ENCODE results near the gene CRACR2B. TPM values are rescaled to one million over a fixed set of nuclear protein-coding genes. Genes with fewer than 3 reads are reported as not detected.

The CRACR2B gene
- total RNA-seq, 1 experiment from 2014 or later, result 132 TPM

DNA sequence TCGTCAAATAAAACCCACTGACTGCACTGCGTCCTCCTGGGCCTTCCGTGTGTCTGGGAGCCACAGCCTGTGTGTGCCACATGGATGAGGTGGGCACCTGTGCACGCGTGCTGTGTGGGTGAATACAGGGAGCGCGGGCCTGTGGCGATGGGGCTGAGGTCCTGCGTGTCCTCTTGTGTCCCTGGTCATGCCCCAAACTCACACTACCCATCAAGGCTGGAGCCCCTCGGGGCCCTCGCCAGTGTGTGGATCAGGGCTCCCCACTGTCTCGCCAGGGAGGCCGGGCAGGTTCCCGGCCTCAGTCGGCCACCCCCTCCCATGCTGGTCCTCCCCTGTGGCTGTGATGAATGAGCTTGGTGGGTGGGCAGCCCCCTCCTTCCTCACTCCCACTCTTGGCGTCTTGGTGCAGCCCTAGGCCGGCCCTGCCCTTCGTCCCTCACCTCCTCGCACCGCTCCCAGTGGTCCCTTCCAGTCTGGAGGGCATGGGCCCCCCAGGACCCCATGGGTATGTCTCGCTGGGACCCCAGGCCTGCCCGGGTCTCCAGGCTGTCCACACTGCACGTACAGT is 4.3 kb downstream of the CRACR2B start:
- in situ Hi-C loops (cut with HindIII; ENCODE audit: low pct_unique_long_range_greater_than_20kb, low sequenced_read_pairs), result no loop called here
- DNase-seq (ENCODE audit: low read depth, low spot score), result no peak
- no TSS peak for BruUV-seq (replicated peaks)
- TF ChIP-seq POLR2AphosphoS5 (IDR thresholded peaks at IDR 0.05; ENCODE audit: low read depth, low read length) (no peak), REST (IDR thresholded peaks at IDR 0.05; ENCODE audit: insufficient read depth in 1 of 2, low read depth in 2 of 2, low read length in 1 of 2) (no peak), TCF7L2 (IDR thresholded peaks at IDR 0.05; ENCODE audit: low read depth, low read length) (no peak), CTCF (IDR thresholded peaks at IDR 0.05) (no peak), SIN3A (IDR thresholded peaks at IDR 0.05; ENCODE audit: borderline replicate concordance, insufficient read depth, low read depth, low read length) (no peak)
- Histone ChIP-seq H3K4me3 (ENCODE audit: low read depth in 2 of 2, low read length in 2 of 2) (peak overlapping the region; percentile 78 to 82), H3K27me3 (ENCODE audit: control insufficient read depth, insufficient read depth, low read length) (no peaks in the 10 kb centered on the region), H3K36me3 (ENCODE audit: control insufficient read depth, insufficient read depth, low read length) (peaks cover 5% of the 10 kb centered on the region; the same call in 1 of the 2 replicates), H3K9me3 (ENCODE audit: control insufficient read depth, insufficient read depth, low read depth, low read length) (no peaks in the 10 kb centered on the region), H3K4me1 (ENCODE audit: control insufficient read depth, insufficient read depth, low read length) (peaks cover 56% of the 10 kb centered on the region), H3K27ac (ENCODE audit: low read length) (peak overlapping the region; percentile 79)
- intact Hi-C loops (cut with micrococcal nuclease; ENCODE audit: unreplicated experiment), result no loop called here
- POLR2A ChIA-PET, result interaction anchor here (1.5 to 2.5 kb wide), 2 partner anchors 13 to 16 kb away, joined by 4 to 8 read pairs; no protein-coding TSS in a partner anchor
- no peak for ATAC-seq
- CTCF ChIA-PET, result interaction anchor here (0.6 kb wide), 1 partner anchor 326 kb away, joined by 14 read pairs; no protein-coding TSS in a partner anchor

DNA sequence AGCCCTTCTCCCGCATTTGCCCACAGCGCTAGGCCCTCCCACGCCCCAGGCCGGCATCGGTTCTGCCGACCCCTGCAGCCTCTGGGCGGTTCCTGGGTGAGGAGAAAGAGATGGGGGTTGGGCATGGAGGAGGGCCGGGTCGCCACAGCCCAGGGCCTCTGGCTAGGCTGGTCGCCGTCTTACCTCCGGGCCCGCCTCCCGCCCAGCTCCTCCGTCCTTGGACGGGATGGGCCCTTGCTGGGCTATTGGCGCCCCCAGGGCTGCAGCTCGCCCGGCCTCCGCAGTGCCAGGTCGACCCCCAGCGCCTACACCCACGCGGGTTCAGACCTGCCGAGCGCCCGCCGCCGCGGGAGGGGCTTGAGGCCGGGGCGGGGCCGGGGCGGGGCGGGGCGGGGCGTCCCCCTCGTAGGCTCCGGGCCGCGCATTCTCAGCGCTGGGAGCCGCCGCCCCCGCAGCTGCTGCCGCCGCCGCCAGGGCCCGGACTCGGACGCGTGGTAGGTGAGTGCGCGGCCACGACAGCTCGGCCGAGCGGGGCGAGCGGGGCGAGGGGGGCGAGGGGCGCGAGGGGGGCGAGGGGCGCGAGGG is 4.9 kb downstream of the CRACR2B start, which contains the start of gene CD151:
CD151 (plus strand) TSS at position 424 of the 585 bp plus-strand sequence. CDS start 3,118 bp downstream, outside the sequence.
- ChIA-PET CTCF (no interaction called here), POLR2A (no interaction called here)
- H3K4me1 ChIP-seq (ENCODE audit: control insufficient read depth, insufficient read depth, low read length), result peaks cover 59% of the 10 kb centered on the region
- no peaks in the 10 kb centered on the region for H3K9me3 ChIP-seq (ENCODE audit: control insufficient read depth, insufficient read depth, low read depth, low read length)
- in situ Hi-C loops (cut with HindIII; ENCODE audit: low pct_unique_long_range_greater_than_20kb, low sequenced_read_pairs) (no loop called here), intact Hi-C loops (cut with micrococcal nuclease; ENCODE audit: unreplicated experiment) (no loop called here)
- H3K4me3 ChIP-seq (ENCODE audit: low read depth in 2 of 2, low read length in 2 of 2), result peak within 1 kb of the TSS; percentile 78 to 89
- peak within 1 kb of the TSS; percentile 93 for H3K27ac ChIP-seq (ENCODE audit: low read length)
- H3K36me3 ChIP-seq (ENCODE audit: control insufficient read depth, insufficient read depth, low read length), result peaks cover 5% of the 10 kb centered on the region; the same call in 1 of the 2 replicates
- peak; percentile 23 for ATAC-seq
- DNase-seq (ENCODE audit: low read depth, low spot score), result no peak
- BruUV-seq (replicated peaks), result no TSS peak
- H3K27me3 ChIP-seq (ENCODE audit: control insufficient read depth, insufficient read depth, low read length), result no peaks in the 10 kb centered on the region
- TF ChIP-seq TCF7L2 (IDR thresholded peaks at IDR 0.05; ENCODE audit: low read depth, low read length) (no peak), POLR2AphosphoS5 (IDR thresholded peaks at IDR 0.05; ENCODE audit: low read depth, low read length) (peak; percentile 59; the same call in 1 of the 2 replicates), CTCF (IDR thresholded peaks at IDR 0.05) (no peak), REST (IDR thresholded peaks at IDR 0.05; ENCODE audit: insufficient read depth in 1 of 2, low read depth in 2 of 2, low read length in 1 of 2) (no peak), SIN3A (IDR thresholded peaks at IDR 0.05; ENCODE audit: borderline replicate concordance, insufficient read depth, low read depth, low read length) (peak; percentile 80; the same call in 1 of the 2 replicates)

Data from Panc1 (cell line).